Neural progenitor cell (in vitro differentiated cells): ENCODE data around the gene JAKMIP2. TPM values are rescaled to one million over a fixed set of nuclear protein-coding genes. Genes with fewer than 3 reads are reported as not detected.

Source experiments
- DNase-seq: peaks from one replicate; pipeline ENCODE4 v3.0.0-alpha.2; 2016; ENCODE audit warnings: low spot score
- H2AFZ ChIP-seq: fragments of 200-600 bp; sonication (generic); replicated peaks from 2 replicates; pipeline ENCODE4 v1.6.1; 2016; ENCODE audit warnings: antibody characterized with exemption
- H3F3A ChIP-seq: fragments of 200-600 bp; sonication (generic); 2 replicates; pipeline ENCODE4 v1.6.1; 2016; ENCODE audit warnings: antibody characterized with exemption, low read depth
- H3K27ac ChIP-seq: fragments of 200-600 bp; sonication (generic); 2 replicates; pipeline ENCODE4 v1.5.1; 2016; ENCODE audit warnings: mild to moderate bottlenecking
- H3K27me3 ChIP-seq: fragments of 200-600 bp; sonication (generic); 2 replicates; pipeline ENCODE4 v1.6.1; 2016; ENCODE audit warnings: mild to moderate bottlenecking, moderate library complexity
- H3K36me3 ChIP-seq: fragments of 200-600 bp; sonication (generic); 2 replicates; pipeline ENCODE4 v1.5.1; 2016
- H3K4me1 ChIP-seq: fragments of 200-600 bp; sonication (generic); 2 replicates; pipeline ENCODE4 v1.6.1; 2016; ENCODE audit warnings: mixed run types
- H3K4me2 ChIP-seq: fragments of 200-600 bp; sonication (generic); 2 replicates; pipeline ENCODE4 v1.6.1; 2016
- H3K4me3 ChIP-seq: fragments of 200-600 bp; sonication (generic); 2 replicates; pipeline ENCODE4 v1.5.1; 2016
- H3K79me2 ChIP-seq: fragments of 200-600 bp; sonication (generic); 2 replicates; pipeline ENCODE4 v1.6.1; 2016; ENCODE audit warnings: low read depth
- H3K9ac ChIP-seq: fragments of 200-600 bp; sonication (generic); 2 replicates; pipeline ENCODE4 v1.6.1; 2016
- H3K9me3 ChIP-seq: fragments of 200-600 bp; sonication (generic); 2 replicates; pipeline ENCODE4 v1.5.1; 2016; ENCODE audit warnings: low read depth
- H4K20me1 ChIP-seq: fragments of 200-600 bp; sonication (generic); 2 replicates; pipeline ENCODE4 v1.6.1; 2016; ENCODE audit warnings: low read depth
- H3K27ac Mint-ChIP-seq: 3 replicates; pipeline ENCODE4 v1.8.0; 2021; ENCODE audit warnings: mixed read lengths
- H3K27me3 Mint-ChIP-seq: 2 replicates; pipeline ENCODE4 v1.8.0; 2022; ENCODE audit warnings: low read depth, mild to moderate bottlenecking, inconsistent platforms, moderate library complexity, mixed read lengths; ENCODE audit not compliant: insufficient read depth
- H3K36me3 Mint-ChIP-seq: 3 replicates; pipeline ENCODE4 v1.8.0; 2021; ENCODE audit warnings: mixed read lengths
- H3K4me1 Mint-ChIP-seq: 3 replicates; pipeline ENCODE4 v1.8.0; 2021; ENCODE audit warnings: mixed read lengths
- H3K4me3 Mint-ChIP-seq: 3 replicates; pipeline ENCODE4 v1.8.0; 2021; ENCODE audit warnings: mild to moderate bottlenecking, moderate library complexity, mixed read lengths
- H3K9me3 Mint-ChIP-seq: 3 replicates; pipeline ENCODE4 v1.8.0; 2020; ENCODE audit warnings: mixed read lengths
- CTCF ChIP-seq: fragments of 200-600 bp; sonication (generic); IDR thresholded peaks from 2 replicates; pipeline ENCODE4 v1.5.1; 2017; ENCODE audit warnings: antibody characterized with exemption, mild to moderate bottlenecking
- EZH2 ChIP-seq: fragments of 200-600 bp; sonication (generic); IDR thresholded peaks from 2 replicates; pipeline ENCODE4 v1.6.1; 2017; ENCODE audit warnings: antibody characterized with exemption, mild to moderate bottlenecking, moderate library complexity
- EZH2phosphoT487 ChIP-seq: fragments of 200-600 bp; sonication (generic); IDR thresholded peaks from 2 replicates; pipeline ENCODE4 v1.6.1; 2017; ENCODE audit warnings: antibody characterized with exemption
- total RNA-seq: library from RNA; depleted of rRNA; stranded (reverse); fragments of >200 nt; gene quantifications from 2 replicates; pipeline ENCODE4 v1.2.3, GENCODE V29; 2015; ENCODE audit warnings: low replicate concordance

The JAKMIP2 gene
- total RNA-seq, 1 donor from 2014 or later: 8.2 TPM

- Histone ChIP-seq H3K27ac (peak overlapping the region; percentile 74), H3F3A (peaks cover 73% of the 10 kb centered on the region), H3K36me3 (no peaks in the 10 kb centered on the region), H3K4me2 (peak overlapping the region; percentile 52), H3K4me3 (no peak overlapping the region), H2AFZ (no peak overlapping the region), H3K9me3 (no peaks in the 10 kb centered on the region), H3K9ac (no peak overlapping the region), H3K79me2 (peaks cover 98% of the 10 kb centered on the region), H3K27me3 (no peaks in the 10 kb centered on the region), H3K4me1 (peaks cover 69% of the 10 kb centered on the region), H4K20me1 (no peaks in the 10 kb centered on the region)
- H3K27me3 Mint-ChIP-seq: peaks cover 6% of the 10 kb centered on the region
- DNase-seq: peak; percentile 21
- H3K9me3 Mint-ChIP-seq: peaks cover 4% of the 10 kb centered on the region
- peak overlapping the region; percentile 30 for H3K27ac Mint-ChIP-seq
- peaks cover 60% of the 10 kb centered on the region for H3K4me1 Mint-ChIP-seq
- peaks cover 8% of the 10 kb centered on the region for H3K36me3 Mint-ChIP-seq
- no peak overlapping the region for H3K4me3 Mint-ChIP-seq
- TF ChIP-seq CTCF (no peak), EZH2 (no peak), EZH2phosphoT487 (no peak)
Observed at GRCh38 chr5:147568710-147569406, 213.7 kb downstream of the JAKMIP2 start.

- Mint-ChIP-seq H3K4me3 (no peak overlapping the region), H3K36me3 (peaks cover 8% of the 10 kb centered on the region), H3K4me1 (peaks cover 61% of the 10 kb centered on the region), H3K9me3 (peaks cover 4% of the 10 kb centered on the region), H3K27ac (no peak overlapping the region), H3K27me3 (peaks cover 6% of the 10 kb centered on the region)
- peaks cover 69% of the 10 kb centered on the region for H3K4me1 ChIP-seq
- no peaks in the 10 kb centered on the region for H3K9me3 ChIP-seq
- peaks cover 98% of the 10 kb centered on the region for H3K79me2 ChIP-seq
- no peaks in the 10 kb centered on the region for H3K27me3 ChIP-seq
- H3F3A ChIP-seq: peaks cover 73% of the 10 kb centered on the region
- peak overlapping the region; percentile 52 for H3K4me2 ChIP-seq
- H3K36me3 ChIP-seq: no peaks in the 10 kb centered on the region
- no peak overlapping the region for H3K9ac ChIP-seq
- H2AFZ ChIP-seq: no peak overlapping the region
- TF ChIP-seq EZH2 (no peak), CTCF (peak; percentile 8), EZH2phosphoT487 (peak; percentile 80)
- H3K4me3 ChIP-seq: no peak overlapping the region
- DNase-seq: peak; percentile 83
- H3K27ac ChIP-seq: peak overlapping the region; percentile 93
- H4K20me1 ChIP-seq: no peaks in the 10 kb centered on the region
Observed at GRCh38 chr5:147567917-147568598, 214.5 kb downstream of the JAKMIP2 start.

- H4K20me1 ChIP-seq: no peaks in the 10 kb centered on the region
- peaks cover 94% of the 10 kb centered on the region for H3K79me2 ChIP-seq
- no peak overlapping the region for H3K27ac ChIP-seq
- Mint-ChIP-seq H3K4me3 (no peak overlapping the region), H3K4me1 (peaks cover 66% of the 10 kb centered on the region), H3K36me3 (peaks cover 8% of the 10 kb centered on the region), H3K27me3 (peaks cover 6% of the 10 kb centered on the region), H3K9me3 (peaks cover 4% of the 10 kb centered on the region), H3K27ac (peak overlapping the region; percentile 88)
- H3K4me2 ChIP-seq: no peak overlapping the region
- no peak overlapping the region for H2AFZ ChIP-seq
- H3K27me3 ChIP-seq: no peaks in the 10 kb centered on the region
- TF ChIP-seq EZH2 (no peak), CTCF (no peak), EZH2phosphoT487 (no peak)
- peaks cover 86% of the 10 kb centered on the region for H3F3A ChIP-seq
- H3K4me1 ChIP-seq: peaks cover 70% of the 10 kb centered on the region
- no peaks in the 10 kb centered on the region for H3K36me3 ChIP-seq
- H3K4me3 ChIP-seq: no peak overlapping the region
- no peak for DNase-seq
- H3K9me3 ChIP-seq: no peaks in the 10 kb centered on the region
- H3K9ac ChIP-seq: no peak overlapping the region
Observed at GRCh38 chr5:147565524-147565923, 217.0 kb downstream of the JAKMIP2 start.
